ENCODE data around the gene THRSP.

DNA sequence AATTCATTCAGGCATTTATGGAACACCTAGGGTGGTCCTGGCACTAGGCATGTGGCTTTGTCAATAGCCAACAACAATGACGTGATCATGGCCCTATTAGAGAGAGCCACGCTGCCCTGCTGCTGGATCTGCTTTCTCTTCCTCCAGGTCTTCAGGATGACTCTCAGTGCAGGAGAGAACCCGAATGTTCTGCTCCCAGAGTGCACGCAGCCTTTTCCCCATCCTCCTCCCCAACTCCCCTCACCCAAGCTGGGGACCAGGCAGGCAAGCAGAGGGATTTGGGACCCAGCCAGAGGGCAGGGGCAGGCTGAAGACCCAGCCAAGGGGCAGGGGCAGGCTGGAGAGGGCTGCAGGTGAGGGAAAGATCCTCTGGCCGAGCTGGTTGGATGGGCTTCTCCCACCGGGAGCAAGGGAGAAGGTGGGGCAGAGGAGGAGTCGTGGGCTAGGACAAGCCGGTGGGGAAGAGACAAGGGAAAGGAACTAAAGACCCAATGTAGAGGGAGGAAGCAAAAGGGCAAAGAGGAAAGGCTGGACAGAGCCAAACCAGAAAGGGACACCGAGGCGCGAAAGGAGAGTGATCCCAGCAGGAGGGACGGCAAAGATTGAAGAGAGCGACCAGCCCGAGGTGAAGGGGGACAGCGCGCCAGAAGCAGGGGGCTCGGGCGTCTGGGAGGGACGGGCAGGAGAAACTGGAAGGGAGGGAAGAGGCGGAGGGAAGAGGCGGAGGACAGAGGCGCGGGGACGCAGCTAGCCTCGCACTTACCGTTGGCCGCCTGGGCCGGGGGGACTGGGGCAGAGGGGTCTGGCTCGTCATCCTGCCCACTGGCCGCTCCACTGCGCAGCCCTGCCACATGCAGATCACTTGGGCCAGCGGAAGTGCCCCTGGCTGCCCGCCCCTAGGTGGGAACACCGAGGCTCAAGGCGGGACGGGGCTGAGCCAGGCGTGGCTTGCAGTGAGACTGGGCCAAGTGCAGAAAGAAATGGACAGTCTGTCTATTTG lies 41.0 kb upstream of the THRSP start, which contains the start of gene KCTD14:
- peak; percentile 81 for TF ChIP-seq POLR2A (IDR thresholded peaks at IDR 0.05; ENCODE audit: borderline replicate concordance, extremely low read depth, insufficient read depth, insufficient read length)
- TF ChIP-seq POLR2AphosphoS5 (IDR thresholded peaks at IDR 0.05; ENCODE audit: low read depth, low read length) = peak; percentile 92
- no peak for TF ChIP-seq EZH2 (IDR thresholded peaks at IDR 0.05)
- TF ChIP-seq, protein P1, sequence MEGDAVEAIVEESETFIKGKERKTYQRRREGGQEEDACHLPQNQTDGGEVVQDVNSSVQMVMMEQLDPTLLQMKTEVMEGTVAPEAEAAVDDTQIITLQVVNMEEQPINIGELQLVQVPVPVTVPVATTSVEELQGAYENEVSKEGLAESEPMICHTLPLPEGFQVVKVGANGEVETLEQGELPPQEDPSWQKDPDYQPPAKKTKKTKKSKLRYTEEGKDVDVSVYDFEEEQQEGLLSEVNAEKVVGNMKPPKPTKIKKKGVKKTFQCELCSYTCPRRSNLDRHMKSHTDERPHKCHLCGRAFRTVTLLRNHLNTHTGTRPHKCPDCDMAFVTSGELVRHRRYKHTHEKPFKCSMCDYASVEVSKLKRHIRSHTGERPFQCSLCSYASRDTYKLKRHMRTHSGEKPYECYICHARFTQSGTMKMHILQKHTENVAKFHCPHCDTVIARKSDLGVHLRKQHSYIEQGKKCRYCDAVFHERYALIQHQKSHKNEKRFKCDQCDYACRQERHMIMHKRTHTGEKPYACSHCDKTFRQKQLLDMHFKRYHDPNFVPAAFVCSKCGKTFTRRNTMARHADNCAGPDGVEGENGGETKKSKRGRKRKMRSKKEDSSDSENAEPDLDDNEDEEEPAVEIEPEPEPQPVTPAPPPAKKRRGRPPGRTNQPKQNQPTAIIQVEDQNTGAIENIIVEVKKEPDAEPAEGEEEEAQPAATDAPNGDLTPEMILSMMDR (IDR thresholded peaks at IDR 0.05 in 2 of 3, conservative IDR thresholded peaks at IDR 0.05 in 1 of 3; ENCODE audit: borderline replicate concordance in 1 of 3, insufficient read depth in 1 of 3, low read depth in 2 of 3, low read length in 2 of 3) = no peak
- TF ChIP-seq ELF1 (IDR thresholded peaks at IDR 0.05; ENCODE audit: borderline replicate concordance, low read depth) = no peak
- no peak for TF ChIP-seq EZH2phosphoT487 (IDR thresholded peaks at IDR 0.05; ENCODE audit: borderline replicate concordance)
- TF ChIP-seq, protein P2, sequence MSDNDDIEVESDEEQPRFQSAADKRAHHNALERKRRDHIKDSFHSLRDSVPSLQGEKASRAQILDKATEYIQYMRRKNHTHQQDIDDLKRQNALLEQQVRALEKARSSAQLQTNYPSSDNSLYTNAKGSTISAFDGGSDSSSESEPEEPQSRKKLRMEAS (IDR thresholded peaks at IDR 0.05) = peak; percentile 83
- peak; percentile 43; the same call in 1 of the 2 replicates for TF ChIP-seq ZFX (IDR thresholded peaks at IDR 0.05)
- no peak for TF ChIP-seq YY1 (IDR thresholded peaks at IDR 0.05; ENCODE audit: extremely low read depth, insufficient replicate concordance, low read depth, low read length)
- TF ChIP-seq, protein P3, sequence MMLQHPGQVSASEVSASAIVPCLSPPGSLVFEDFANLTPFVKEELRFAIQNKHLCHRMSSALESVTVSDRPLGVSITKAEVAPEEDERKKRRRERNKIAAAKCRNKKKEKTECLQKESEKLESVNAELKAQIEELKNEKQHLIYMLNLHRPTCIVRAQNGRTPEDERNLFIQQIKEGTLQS (IDR thresholded peaks at IDR 0.05) = no peak
- TF ChIP-seq, protein P4, sequence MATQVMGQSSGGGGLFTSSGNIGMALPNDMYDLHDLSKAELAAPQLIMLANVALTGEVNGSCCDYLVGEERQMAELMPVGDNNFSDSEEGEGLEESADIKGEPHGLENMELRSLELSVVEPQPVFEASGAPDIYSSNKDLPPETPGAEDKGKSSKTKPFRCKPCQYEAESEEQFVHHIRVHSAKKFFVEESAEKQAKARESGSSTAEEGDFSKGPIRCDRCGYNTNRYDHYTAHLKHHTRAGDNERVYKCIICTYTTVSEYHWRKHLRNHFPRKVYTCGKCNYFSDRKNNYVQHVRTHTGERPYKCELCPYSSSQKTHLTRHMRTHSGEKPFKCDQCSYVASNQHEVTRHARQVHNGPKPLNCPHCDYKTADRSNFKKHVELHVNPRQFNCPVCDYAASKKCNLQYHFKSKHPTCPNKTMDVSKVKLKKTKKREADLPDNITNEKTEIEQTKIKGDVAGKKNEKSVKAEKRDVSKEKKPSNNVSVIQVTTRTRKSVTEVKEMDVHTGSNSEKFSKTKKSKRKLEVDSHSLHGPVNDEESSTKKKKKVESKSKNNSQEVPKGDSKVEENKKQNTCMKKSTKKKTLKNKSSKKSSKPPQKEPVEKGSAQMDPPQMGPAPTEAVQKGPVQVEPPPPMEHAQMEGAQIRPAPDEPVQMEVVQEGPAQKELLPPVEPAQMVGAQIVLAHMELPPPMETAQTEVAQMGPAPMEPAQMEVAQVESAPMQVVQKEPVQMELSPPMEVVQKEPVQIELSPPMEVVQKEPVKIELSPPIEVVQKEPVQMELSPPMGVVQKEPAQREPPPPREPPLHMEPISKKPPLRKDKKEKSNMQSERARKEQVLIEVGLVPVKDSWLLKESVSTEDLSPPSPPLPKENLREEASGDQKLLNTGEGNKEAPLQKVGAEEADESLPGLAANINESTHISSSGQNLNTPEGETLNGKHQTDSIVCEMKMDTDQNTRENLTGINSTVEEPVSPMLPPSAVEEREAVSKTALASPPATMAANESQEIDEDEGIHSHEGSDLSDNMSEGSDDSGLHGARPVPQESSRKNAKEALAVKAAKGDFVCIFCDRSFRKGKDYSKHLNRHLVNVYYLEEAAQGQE (IDR thresholded peaks at IDR 0.05; ENCODE audit: low read depth) = no peak
- TF ChIP-seq FOSL1 (IDR thresholded peaks at IDR 0.05; ENCODE audit: low read depth) = no peak
- no peak for TF ChIP-seq RAD21 (IDR thresholded peaks at IDR 0.05; ENCODE audit: low read depth)
- no peak for TF ChIP-seq SP1 (IDR thresholded peaks at IDR 0.05; ENCODE audit: low read depth)
